Progenitor cell of endocrine pancreas (in vitro differentiated cells): ENCODE data around the gene HRAS. TPM values are rescaled to one million over a fixed set of nuclear protein-coding genes. Genes with fewer than 3 reads are reported as not detected.
A peak's percentile ranks its signal among the peaks of the same experiment; 100 is the strongest.

Source experiments
- DNase-seq: peaks from one replicate; pipeline ENCODE4 v3.0.0; 2021; ENCODE audit warnings: low spot score; ENCODE audit not compliant: unreplicated experiment
- H3K27ac Mint-ChIP-seq: 2 replicates; pipeline ENCODE4 v1.8.0; 2021; ENCODE audit warnings: mild to moderate bottlenecking, moderate library complexity, mixed read lengths
- H3K27me3 Mint-ChIP-seq: 2 replicates; pipeline ENCODE4 v1.8.0; 2021; ENCODE audit warnings: mixed read lengths
- H3K36me3 Mint-ChIP-seq: 2 replicates; pipeline ENCODE4 v1.8.0; 2022; ENCODE audit warnings: mixed read lengths; ENCODE audit not compliant: insufficient read depth
- H3K4me1 Mint-ChIP-seq: 2 replicates; pipeline ENCODE4 v1.8.0; 2021; ENCODE audit warnings: low read depth, mixed read lengths
- H3K4me3 Mint-ChIP-seq: 2 replicates; pipeline ENCODE4 v1.8.0; 2021; ENCODE audit warnings: low read depth, mild to moderate bottlenecking, moderate library complexity, mixed read lengths
- H3K9me3 Mint-ChIP-seq: 2 replicates; pipeline ENCODE4 v1.8.0; 2021; ENCODE audit warnings: low read depth, mixed read lengths
- microRNA-seq: library from miRNA; unstranded; fragments of <30 nt; microRNA quantifications from one replicate; pipeline ENCODE4 v1.1.0, GENCODE V29; 2020; ENCODE audit warnings: borderline number of aligned reads; ENCODE audit not compliant: unreplicated experiment
- total RNA-seq: library from RNA; stranded (reverse); gene quantifications from 2 replicates; pipeline ENCODE4 v1.2.1, GENCODE V29; 2021
- TF ChIP-seq, protein P1 (sequence below): fragments of 200-600 bp; sonication (generic); IDR thresholded peaks from one replicate; pipeline ENCODE4 v1.5.0; 2021; ENCODE audit warnings: antibody characterized with exemption, mild to moderate bottlenecking; ENCODE audit not compliant: unreplicated experiment

The HRAS gene
- total RNA-seq, 1 donor from 2014 or later: 61.6 TPM

- H3K36me3 Mint-ChIP-seq: peaks cover 13% of the 10 kb centered on the region
- no peak overlapping the region for H3K4me3 Mint-ChIP-seq
- peaks cover 6% of the 10 kb centered on the region for H3K9me3 Mint-ChIP-seq
- TF ChIP-seq, protein P1, sequence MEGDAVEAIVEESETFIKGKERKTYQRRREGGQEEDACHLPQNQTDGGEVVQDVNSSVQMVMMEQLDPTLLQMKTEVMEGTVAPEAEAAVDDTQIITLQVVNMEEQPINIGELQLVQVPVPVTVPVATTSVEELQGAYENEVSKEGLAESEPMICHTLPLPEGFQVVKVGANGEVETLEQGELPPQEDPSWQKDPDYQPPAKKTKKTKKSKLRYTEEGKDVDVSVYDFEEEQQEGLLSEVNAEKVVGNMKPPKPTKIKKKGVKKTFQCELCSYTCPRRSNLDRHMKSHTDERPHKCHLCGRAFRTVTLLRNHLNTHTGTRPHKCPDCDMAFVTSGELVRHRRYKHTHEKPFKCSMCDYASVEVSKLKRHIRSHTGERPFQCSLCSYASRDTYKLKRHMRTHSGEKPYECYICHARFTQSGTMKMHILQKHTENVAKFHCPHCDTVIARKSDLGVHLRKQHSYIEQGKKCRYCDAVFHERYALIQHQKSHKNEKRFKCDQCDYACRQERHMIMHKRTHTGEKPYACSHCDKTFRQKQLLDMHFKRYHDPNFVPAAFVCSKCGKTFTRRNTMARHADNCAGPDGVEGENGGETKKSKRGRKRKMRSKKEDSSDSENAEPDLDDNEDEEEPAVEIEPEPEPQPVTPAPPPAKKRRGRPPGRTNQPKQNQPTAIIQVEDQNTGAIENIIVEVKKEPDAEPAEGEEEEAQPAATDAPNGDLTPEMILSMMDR: no peak
- no peak overlapping the region for H3K27ac Mint-ChIP-seq
- H3K4me1 Mint-ChIP-seq: no peaks in the 10 kb centered on the region
- no peaks in the 10 kb centered on the region for H3K27me3 Mint-ChIP-seq
- DNase-seq: no peak
Observed at GRCh38 chr11:486189-486588, 49.2 kb downstream of the HRAS start.

GRCh38 chr11:484616-485015 lies 50.8 kb downstream of the HRAS start:
- TF ChIP-seq, protein P1: no peak
- Mint-ChIP-seq H3K36me3 (peaks cover 17% of the 10 kb centered on the region), H3K27me3 (no peaks in the 10 kb centered on the region), H3K9me3 (peaks cover 6% of the 10 kb centered on the region), H3K4me3 (no peak overlapping the region), H3K4me1 (no peaks in the 10 kb centered on the region), H3K27ac (no peak overlapping the region)
- DNase-seq: no peak

Small RNA genes lying within 50 kb of the gene (microRNA-seq; reads per million reads assigned to microRNA genes)
- 437 reads per million, percentile 72 among the genes with 10 or more reads in this experiment for gene MIR210

Other genes with a start within 250 kb of the HRAS start
- gene PGGHG, start 246.4 kb downstream of the HRAS start, total RNA-seq: 67.0 and 74.7 TPM in 2 replicates
- gene IFITM5, start 236.1 kb downstream of the HRAS start, total RNA-seq: not detected in 2 replicates
- gene IFITM2, start 227.8 kb downstream of the HRAS start, total RNA-seq: 33.2 and 33.5 TPM in 2 replicates
- 2.3 TPM in 2 replicates for gene IFITM1, start 221.5 kb downstream of the HRAS start, total RNA-seq
- gene IFITM3, start 214.7 kb downstream of the HRAS start, total RNA-seq: 99.3 and 105 TPM in 2 replicates
- gene B4GALNT4, start 166.1 kb downstream of the HRAS start, total RNA-seq: 277 and 294 TPM in 2 replicates
- 55.9 and 56.9 TPM in 2 replicates for gene PKP3, start 141.4 kb downstream of the HRAS start, total RNA-seq
- 111 and 117 TPM in 2 replicates for gene SIGIRR, start 120.6 kb downstream of the HRAS start, total RNA-seq
- 31.0 and 34.6 TPM in 2 replicates for gene ANO9, start 93.6 kb downstream of the HRAS start, total RNA-seq
- 48.2 and 50.4 TPM in 2 replicates for gene PTDSS2, start 85.3 kb downstream of the HRAS start, total RNA-seq
- gene RNH1, start 28.3 kb downstream of the HRAS start, total RNA-seq: 49.4 and 52.6 TPM in 2 replicates
- 5.1 and 5.4 TPM in 2 replicates for gene LRRC56, start 2.0 kb upstream of the HRAS start, total RNA-seq
- gene LMNTD2, start 25.2 kb upstream of the HRAS start, total RNA-seq: 15.6 and 19.3 TPM in 2 replicates
- gene RASSF7, start 25.4 kb upstream of the HRAS start, total RNA-seq: 38.2 and 40.8 TPM in 2 replicates
- gene PHRF1, start 40.9 kb upstream of the HRAS start, total RNA-seq: 44.4 and 44.9 TPM in 2 replicates
- gene IRF7, start 80.4 kb upstream of the HRAS start, total RNA-seq: 8.7 and 12.6 TPM in 2 replicates
- 0.24 and 0.98 TPM in 2 replicates for gene CDHR5, start 89.4 kb upstream of the HRAS start, total RNA-seq
- gene SCT, start 91.6 kb upstream of the HRAS start, total RNA-seq: 2.9 and 3.8 TPM in 2 replicates
- gene DRD4, start 101.7 kb upstream of the HRAS start, total RNA-seq: 1.1 and 2.7 TPM in 2 replicates
- gene DEAF1, start 159.6 kb upstream of the HRAS start, total RNA-seq: 49.2 and 57.0 TPM in 2 replicates
- 29.4 and 32.6 TPM in 2 replicates for gene TMEM80, start 160.2 kb upstream of the HRAS start, total RNA-seq
- 100.0 and 111 TPM in 2 replicates for gene EPS8L2, start 170.7 kb upstream of the HRAS start, total RNA-seq
- 112 and 120 TPM in 2 replicates for gene TALDO1, start 211.9 kb upstream of the HRAS start, total RNA-seq
- gene GATD1, start 241.9 kb upstream of the HRAS start, total RNA-seq: 74.1 and 75.4 TPM in 2 replicates